A549 treated with Hydrocortisone at 1 μM for 4 hours (cell line): ENCODE measurements around the gene AFAP1L2. TPM values are rescaled to one million over a fixed set of nuclear protein-coding genes. Genes with fewer than 3 reads are reported as not detected.

Experiments used
- total RNA-seq: library from RNA; stranded (reverse); fragments of 200-300 nt; extraction: Qiagen RNA extraction; gene quantifications from 5 replicates; pipeline ENCODE4 v1.2.3, GENCODE V29; 2022

AFAP1L2 gene
- 17.9 to 27.3 TPM (median 23.5 TPM) in 5 replicates for total RNA-seq

GRCh38 chr10:114404171-114405010 is at the start of gene AFAP1L2:
Gene AFAP1L2, minus strand, starts transcription at chr10:114404502. Its CDS starts 47 bp downstream, at chr10:114404455.

Other genes with a start within 250 kb of the AFAP1L2 start
- 3.2 to 6.8 TPM (median 5.3 TPM) in 5 replicates for gene CCDC186, start 230.3 kb downstream of the AFAP1L2 start, total RNA-seq
- gene TDRD1, start 225.1 kb downstream of the AFAP1L2 start, total RNA-seq: not detected in 5 replicates
- 0.05 TPM in 3 of 5 replicates, not detected in the others for gene VWA2, start 165.2 kb downstream of the AFAP1L2 start, total RNA-seq